ENCODE data around the gene FYN.
"Not testable (repeated sequence)": the region's sequence is repeated elsewhere in the genome, so short reads cannot be mapped to it uniquely, and the experiment has no call there.

The FYN gene

DNA sequence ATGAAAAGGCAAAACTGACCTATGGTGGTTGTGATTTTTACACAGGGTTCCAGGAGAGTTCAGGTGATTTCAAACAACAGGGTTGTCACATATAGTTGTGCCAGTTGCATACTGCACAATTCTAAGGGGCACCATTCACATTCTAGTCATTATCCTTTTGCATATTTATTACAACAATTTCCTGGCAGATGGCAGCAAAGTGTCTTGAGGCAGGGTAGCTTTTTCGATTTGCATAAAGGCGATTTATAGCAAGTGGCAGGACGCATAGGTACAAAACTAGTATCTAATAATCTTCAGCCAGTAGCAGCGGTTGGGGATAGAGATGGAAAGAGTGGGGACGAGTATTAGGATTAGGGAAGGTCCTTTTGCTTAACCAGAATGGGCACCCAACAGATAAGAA is 221.1 kb downstream of the FYN start:
- no peak overlapping the region for H3K4me3 Mint-ChIP-seq
- H3K4me1 Mint-ChIP-seq: no peaks in the 10 kb centered on the region
- ATAC-seq (replicated peaks; ENCODE audit: extremely low read depth, poor library complexity, severe bottlenecking) (no peak), DNase-seq (ENCODE audit: low spot score in 2 of 2) (no peak)
- H3K27me3 Mint-ChIP-seq: no peaks in the 10 kb centered on the region
- H3K27ac Mint-ChIP-seq (ENCODE audit: low read depth): no peak overlapping the region
- peaks cover 4% of the 10 kb centered on the region for H3K36me3 Mint-ChIP-seq (ENCODE audit: insufficient read depth)
- no peaks in the 10 kb centered on the region for H3K9me3 Mint-ChIP-seq

DNA sequence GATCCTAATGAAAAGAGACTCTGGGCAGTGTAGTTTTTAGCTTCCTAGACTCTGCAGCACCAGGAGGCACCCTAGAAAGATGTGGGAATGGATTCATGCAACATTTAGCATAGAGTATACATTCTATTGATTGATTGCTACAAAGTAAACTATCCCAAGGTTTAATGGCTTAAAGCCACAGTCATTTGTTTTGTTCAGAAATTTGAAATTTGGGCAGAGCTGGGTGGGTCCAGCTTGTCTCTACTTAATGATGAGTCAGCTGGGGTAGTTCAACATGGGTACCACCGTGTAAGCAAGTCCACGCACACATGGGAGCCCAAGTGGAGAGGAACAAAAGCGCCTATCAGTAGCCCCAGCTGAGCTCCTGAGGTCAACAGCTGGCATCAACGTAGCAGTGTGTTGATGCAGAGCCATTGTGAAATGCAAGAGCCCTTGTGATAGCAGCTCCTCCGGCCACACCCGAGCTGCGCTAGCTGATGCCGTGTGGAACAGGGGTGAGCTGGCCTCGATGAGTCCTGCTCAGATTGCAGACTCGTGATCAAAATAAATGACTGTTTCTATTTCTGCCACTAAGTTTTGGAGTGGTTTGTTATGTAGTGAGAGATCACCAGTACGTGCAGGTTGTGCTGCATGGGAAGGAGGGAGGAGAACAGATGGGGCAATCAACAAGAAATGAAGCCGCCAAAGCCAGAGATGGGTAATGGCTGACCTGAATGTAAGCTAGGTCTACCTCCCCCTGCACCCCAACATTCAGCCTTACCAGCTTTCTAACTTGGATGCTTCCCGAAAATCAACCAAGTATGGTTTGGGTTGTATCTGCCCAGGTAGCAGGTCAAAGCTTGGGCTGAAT is 221.8 kb downstream of the FYN start:
- Mint-ChIP-seq H3K9me3 (no peaks in the 10 kb centered on the region), H3K36me3 (ENCODE audit: insufficient read depth) (peaks cover 4% of the 10 kb centered on the region), H3K27me3 (no peaks in the 10 kb centered on the region), H3K27ac (ENCODE audit: low read depth) (no peak overlapping the region), H3K4me3 (no peak overlapping the region), H3K4me1 (no peaks in the 10 kb centered on the region)
- DNase-seq (ENCODE audit: low spot score in 2 of 2) (no peak), ATAC-seq (replicated peaks; ENCODE audit: extremely low read depth, poor library complexity, severe bottlenecking) (no peak)

DNA sequence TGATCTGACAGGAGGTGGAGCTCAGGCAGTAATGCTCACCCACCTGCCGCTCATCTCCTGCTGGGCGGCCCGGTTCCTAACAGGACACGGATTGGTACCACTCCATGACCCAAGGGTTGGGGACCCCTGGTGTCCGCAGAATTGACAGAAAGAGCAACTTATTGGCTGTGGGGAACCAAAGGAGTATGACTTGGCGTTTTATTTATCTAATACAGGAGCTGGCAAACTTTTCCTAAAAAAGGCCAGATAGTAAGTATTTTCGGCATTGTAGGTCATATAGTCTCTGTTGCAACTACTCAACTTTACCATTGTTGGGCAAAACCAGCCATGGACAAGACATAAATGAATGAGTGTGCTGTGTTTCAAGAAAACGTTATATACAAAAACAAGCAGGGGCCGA is 223.2 kb downstream of the FYN start:
- ATAC-seq (replicated peaks; ENCODE audit: extremely low read depth, poor library complexity, severe bottlenecking) (no peak), DNase-seq (ENCODE audit: low spot score in 2 of 2) (no peak)
- H3K27me3 Mint-ChIP-seq: no peaks in the 10 kb centered on the region
- H3K27ac Mint-ChIP-seq (ENCODE audit: low read depth): no peak overlapping the region
- no peaks in the 10 kb centered on the region for H3K4me1 Mint-ChIP-seq
- H3K36me3 Mint-ChIP-seq (ENCODE audit: insufficient read depth): peaks cover 2% of the 10 kb centered on the region
- H3K4me3 Mint-ChIP-seq: no peak overlapping the region
- H3K9me3 Mint-ChIP-seq: no peaks in the 10 kb centered on the region

DNA sequence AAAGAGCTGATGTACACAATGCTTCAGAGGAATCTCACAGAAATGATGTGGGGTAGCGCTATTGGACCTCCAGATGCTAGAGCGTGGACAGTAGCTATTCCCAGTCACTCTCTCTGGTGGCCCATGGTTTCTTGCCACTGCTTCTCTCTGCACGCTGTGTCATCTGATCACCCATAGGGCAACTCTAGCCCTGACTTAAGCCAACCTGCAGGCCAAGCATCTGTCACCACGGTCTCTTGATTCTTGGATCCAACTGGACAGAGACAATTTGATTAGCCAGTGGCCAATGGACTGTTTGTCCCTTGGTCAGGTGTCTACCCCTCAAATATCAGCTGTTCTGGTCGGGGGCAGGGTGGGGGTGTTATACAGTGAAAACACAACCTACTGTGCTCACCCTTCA is 225.2 kb downstream of the FYN start:
- Mint-ChIP-seq H3K9me3 (no peaks in the 10 kb centered on the region), H3K27ac (ENCODE audit: low read depth) (no peak overlapping the region), H3K4me1 (no peaks in the 10 kb centered on the region), H3K36me3 (ENCODE audit: insufficient read depth) (peaks cover 2% of the 10 kb centered on the region), H3K27me3 (no peaks in the 10 kb centered on the region), H3K4me3 (no peak overlapping the region)
- DNase-seq (ENCODE audit: low spot score in 2 of 2) (no peak), ATAC-seq (replicated peaks; ENCODE audit: extremely low read depth, poor library complexity, severe bottlenecking) (no peak)

DNA sequence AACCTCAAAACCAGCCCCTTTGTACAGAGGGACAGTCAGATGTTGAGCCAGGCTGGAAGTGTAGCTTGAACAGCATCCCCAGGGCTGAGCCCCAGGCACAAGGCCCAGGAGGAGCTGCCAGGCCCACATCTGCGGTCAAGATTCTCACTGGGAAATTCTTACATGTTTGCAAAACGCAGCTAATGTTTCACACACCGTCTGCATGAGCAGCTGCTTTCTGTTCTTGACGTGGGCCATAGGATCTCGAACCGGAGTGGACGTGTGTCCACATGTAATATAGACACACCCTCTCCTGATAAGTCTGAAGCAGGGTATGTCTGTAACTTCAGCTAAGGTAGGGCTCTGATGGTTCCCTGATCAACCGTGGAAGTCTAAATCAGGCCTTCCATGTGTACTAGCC is 226.3 kb downstream of the FYN start:
- Mint-ChIP-seq H3K27me3 (no peaks in the 10 kb centered on the region), H3K36me3 (ENCODE audit: insufficient read depth) (peaks cover 2% of the 10 kb centered on the region), H3K4me3 (no peak overlapping the region), H3K9me3 (no peaks in the 10 kb centered on the region), H3K27ac (ENCODE audit: low read depth) (no peak overlapping the region), H3K4me1 (no peaks in the 10 kb centered on the region)
- ATAC-seq (replicated peaks; ENCODE audit: extremely low read depth, poor library complexity, severe bottlenecking) (no peak), DNase-seq (ENCODE audit: low spot score in 2 of 2) (no peak)

DNA sequence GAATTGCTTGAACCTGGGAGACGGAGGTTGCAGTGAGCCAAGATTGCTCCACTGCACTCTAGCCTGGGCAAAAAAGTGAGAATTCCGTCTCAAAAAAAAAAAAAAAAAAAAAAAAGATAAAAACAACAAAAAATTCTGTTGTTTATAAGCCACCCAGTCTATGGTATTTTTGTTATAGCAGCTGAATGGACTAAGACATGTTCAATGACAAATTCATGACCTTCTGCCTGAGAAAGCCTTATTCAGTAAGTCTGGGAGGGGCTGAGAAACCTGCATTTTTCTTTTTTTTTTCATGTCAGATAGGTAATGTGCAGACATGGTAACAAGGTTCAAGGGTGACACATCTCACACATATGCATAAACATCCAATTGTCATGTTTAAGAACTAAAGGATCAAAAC is 227.2 kb downstream of the FYN start:
- ATAC-seq (replicated peaks; ENCODE audit: extremely low read depth, poor library complexity, severe bottlenecking) (no peak), DNase-seq (ENCODE audit: low spot score in 2 of 2) (no peak)
- Mint-ChIP-seq H3K27me3 (no peaks in the 10 kb centered on the region), H3K4me3 (no peak overlapping the region), H3K27ac (ENCODE audit: low read depth) (no peak overlapping the region), H3K36me3 (ENCODE audit: insufficient read depth) (peaks cover 2% of the 10 kb centered on the region), H3K9me3 (no peaks in the 10 kb centered on the region), H3K4me1 (no peaks in the 10 kb centered on the region)

DNA sequence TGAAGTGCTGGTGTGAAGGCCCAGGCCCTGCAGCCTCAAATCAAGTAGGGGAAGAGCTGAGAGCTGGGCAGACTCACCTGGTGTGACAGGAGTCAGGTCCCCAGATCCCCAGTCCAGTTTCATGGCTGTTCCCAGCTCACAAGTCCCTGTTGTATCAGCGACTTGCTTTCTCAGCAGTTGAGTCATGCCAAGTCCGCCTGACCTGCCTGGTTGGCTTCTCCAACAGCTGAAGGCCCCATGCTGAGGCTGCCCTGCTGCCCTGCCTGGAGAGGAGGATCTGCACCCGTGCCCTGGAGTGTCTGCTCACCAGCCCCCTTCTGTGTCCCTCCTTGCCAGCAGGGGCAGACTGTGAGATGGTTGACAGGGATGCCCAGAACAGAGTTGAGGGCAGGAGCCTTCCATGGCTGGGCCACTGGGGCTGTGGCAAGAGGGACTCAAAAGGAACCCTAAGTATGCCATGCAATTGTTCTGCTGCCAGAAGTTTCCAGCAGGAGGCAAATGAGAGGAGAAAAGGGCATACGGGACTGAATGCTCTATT is 228.3 kb downstream of the FYN start:
- no peaks in the 10 kb centered on the region for H3K27me3 Mint-ChIP-seq
- no peak overlapping the region for H3K4me3 Mint-ChIP-seq
- H3K27ac Mint-ChIP-seq (ENCODE audit: low read depth): no peak overlapping the region
- no peak for ATAC-seq (replicated peaks; ENCODE audit: extremely low read depth, poor library complexity, severe bottlenecking)
- H3K4me1 Mint-ChIP-seq: no peaks in the 10 kb centered on the region
- no peaks in the 10 kb centered on the region for H3K9me3 Mint-ChIP-seq
- DNase-seq (ENCODE audit: low spot score in 2 of 2): no peak
- H3K36me3 Mint-ChIP-seq (ENCODE audit: insufficient read depth): peaks cover 5% of the 10 kb centered on the region

DNA sequence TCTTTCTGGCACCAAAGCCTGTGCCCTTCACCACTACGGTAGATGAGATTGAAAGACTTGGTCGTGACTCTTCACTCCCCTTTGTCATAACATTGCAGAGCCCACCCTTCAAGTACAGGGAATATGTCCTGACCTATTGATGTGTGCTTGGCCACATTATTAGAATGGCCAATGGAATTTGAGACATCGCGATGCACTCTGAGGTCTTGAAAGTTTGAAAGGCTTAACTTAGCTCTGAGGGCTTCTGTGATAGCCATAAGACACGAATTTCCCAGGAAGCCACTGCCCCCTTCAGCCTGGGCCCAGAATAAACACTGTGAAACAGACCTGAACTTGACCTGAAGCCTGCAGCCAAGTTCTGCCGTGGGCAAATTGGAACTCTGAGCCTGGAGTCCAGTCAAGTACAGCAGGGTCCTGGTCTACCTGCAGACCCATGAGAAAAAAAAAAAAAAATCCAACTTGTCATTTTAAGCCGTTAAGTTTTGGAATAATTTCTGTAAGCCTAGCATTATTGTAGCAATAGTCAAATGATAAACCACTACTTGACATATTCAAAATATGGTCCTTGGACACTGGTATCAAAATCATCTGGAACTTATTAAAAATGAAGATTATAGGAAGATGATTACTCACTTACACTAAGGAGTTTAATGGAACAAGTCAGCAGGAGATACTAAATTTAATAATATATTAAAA is 230.6 kb downstream of the FYN start:
- H3K36me3 Mint-ChIP-seq (ENCODE audit: insufficient read depth): peaks cover 5% of the 10 kb centered on the region
- H3K4me3 Mint-ChIP-seq: no peak overlapping the region
- no peak overlapping the region for H3K27ac Mint-ChIP-seq (ENCODE audit: low read depth)
- ATAC-seq (replicated peaks; ENCODE audit: extremely low read depth, poor library complexity, severe bottlenecking) (no peak), DNase-seq (ENCODE audit: low spot score in 2 of 2) (no peak)
- no peaks in the 10 kb centered on the region for H3K9me3 Mint-ChIP-seq
- no peaks in the 10 kb centered on the region for H3K27me3 Mint-ChIP-seq
- no peaks in the 10 kb centered on the region for H3K4me1 Mint-ChIP-seq

DNA sequence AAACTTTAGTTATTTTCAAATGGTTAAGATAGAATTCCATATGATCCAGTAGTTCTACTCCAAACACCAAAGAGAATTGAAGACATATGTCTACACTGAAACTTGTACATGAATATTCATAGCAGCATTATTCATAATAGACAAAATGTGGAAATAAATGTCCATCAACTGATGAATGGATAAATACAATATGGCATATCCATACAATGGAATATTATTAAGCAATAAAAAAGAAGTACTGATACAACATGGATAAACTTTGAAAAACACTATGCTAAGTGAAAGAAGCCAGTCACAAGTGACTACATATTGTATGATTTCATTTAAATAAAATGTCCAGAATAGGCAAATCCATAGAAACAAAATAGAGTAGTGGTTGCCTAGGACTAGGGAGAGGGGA is 234.0 kb downstream of the FYN start:
- no peaks in the 10 kb centered on the region for H3K27me3 Mint-ChIP-seq
- ATAC-seq (replicated peaks; ENCODE audit: extremely low read depth, poor library complexity, severe bottlenecking) (no peak), DNase-seq (ENCODE audit: low spot score in 2 of 2) (no peak)
- no peaks in the 10 kb centered on the region for H3K9me3 Mint-ChIP-seq
- no peak overlapping the region for H3K4me3 Mint-ChIP-seq
- H3K27ac Mint-ChIP-seq (ENCODE audit: low read depth): no peak overlapping the region
- H3K4me1 Mint-ChIP-seq: no peaks in the 10 kb centered on the region
- H3K36me3 Mint-ChIP-seq (ENCODE audit: insufficient read depth): peaks cover 8% of the 10 kb centered on the region

DNA sequence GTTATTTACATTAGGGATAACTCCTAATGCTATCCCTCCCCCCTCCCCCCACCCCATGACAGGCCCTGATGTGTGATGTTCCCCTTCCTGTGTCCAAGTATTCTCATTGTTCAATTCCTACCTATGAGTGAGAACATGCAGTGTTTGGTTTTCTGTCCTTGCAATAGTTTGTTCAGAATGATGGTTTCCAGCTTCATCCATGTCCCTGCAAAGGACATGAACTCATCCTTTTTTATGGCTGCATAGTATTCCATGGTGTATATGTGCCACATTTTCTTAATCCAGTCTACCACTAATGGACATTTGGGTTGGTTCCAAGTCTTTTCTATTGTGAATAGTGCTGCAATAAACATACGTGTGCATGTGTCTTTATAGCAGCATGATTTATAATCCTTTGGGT is 238.3 kb downstream of the FYN start:
- not testable (repeated sequence) for H3K36me3 Mint-ChIP-seq (ENCODE audit: insufficient read depth); H3K4me3 Mint-ChIP-seq; DNase-seq (ENCODE audit: low spot score in 2 of 2); H3K9me3 Mint-ChIP-seq; H3K27me3 Mint-ChIP-seq; ATAC-seq (replicated peaks; ENCODE audit: extremely low read depth, poor library complexity, severe bottlenecking); H3K4me1 Mint-ChIP-seq; H3K27ac Mint-ChIP-seq (ENCODE audit: low read depth)

DNA sequence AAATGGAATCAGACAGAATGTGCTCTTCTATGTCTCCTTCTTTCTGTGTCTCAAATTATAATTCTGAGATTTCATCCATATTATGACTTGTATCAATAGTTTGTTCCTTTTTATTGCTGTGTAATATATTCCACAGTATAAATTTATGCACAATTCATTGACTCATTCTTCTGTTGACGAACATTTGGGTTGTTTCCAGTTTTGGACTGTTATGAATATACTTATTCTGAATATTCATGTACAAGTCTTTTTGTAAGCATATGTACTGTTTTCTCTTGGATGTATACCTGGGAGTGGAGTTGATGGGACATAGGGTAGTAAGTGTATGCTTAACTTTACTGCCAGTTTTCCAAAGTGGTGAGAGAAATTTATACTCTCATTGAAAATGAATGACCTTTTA is 239.4 kb downstream of the FYN start:
- Mint-ChIP-seq H3K36me3 (ENCODE audit: insufficient read depth) (peaks cover 7% of the 10 kb centered on the region), H3K4me1 (no peaks in the 10 kb centered on the region), H3K4me3 (no peak overlapping the region), H3K9me3 (no peaks in the 10 kb centered on the region), H3K27me3 (no peaks in the 10 kb centered on the region), H3K27ac (ENCODE audit: low read depth) (no peak overlapping the region)
- DNase-seq (ENCODE audit: low spot score in 2 of 2) (no peak), ATAC-seq (replicated peaks; ENCODE audit: extremely low read depth, poor library complexity, severe bottlenecking) (no peak)

DNA sequence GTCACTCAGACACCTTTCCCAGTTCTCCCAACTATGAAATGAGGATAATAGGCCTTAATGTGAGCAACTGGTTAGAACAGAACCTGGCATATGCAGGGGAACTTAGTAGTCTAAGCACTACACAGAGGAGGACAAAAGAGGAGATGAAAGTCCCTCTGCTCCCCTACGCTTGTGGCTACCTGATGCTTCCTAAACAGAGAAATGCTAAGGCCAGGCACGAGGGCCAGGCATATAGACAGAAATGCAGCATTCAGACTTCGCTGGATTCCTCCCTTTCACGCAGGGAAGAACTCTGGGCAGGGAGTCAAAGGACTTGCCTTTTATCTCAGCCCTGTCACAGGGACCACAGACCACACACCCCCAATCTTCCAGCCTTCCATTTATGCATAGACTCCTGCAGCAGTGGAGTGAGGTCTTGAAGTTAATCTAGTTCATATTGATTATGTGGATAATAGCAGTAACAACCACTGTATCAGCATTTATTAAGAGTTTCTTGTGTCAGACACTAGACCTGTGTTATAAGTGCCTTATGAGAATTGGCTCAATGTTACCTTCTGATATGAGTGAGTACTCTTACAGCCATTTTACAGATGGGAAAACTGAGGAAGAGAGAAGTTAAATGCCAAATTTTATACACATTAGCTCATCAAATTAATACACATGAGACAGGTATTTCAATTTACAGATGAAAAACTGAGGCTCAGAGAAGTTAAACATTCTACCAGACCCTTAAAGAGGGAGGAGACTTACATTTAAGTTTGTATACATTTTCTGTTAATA is 240.6 kb downstream of the FYN start:
- no peak overlapping the region for H3K4me3 Mint-ChIP-seq
- ATAC-seq (replicated peaks; ENCODE audit: extremely low read depth, poor library complexity, severe bottlenecking) (no peak), DNase-seq (ENCODE audit: low spot score in 2 of 2) (no peak)
- no peak overlapping the region for H3K27ac Mint-ChIP-seq (ENCODE audit: low read depth)
- no peaks in the 10 kb centered on the region for H3K27me3 Mint-ChIP-seq
- H3K9me3 Mint-ChIP-seq: no peaks in the 10 kb centered on the region
- peaks cover 7% of the 10 kb centered on the region for H3K36me3 Mint-ChIP-seq (ENCODE audit: insufficient read depth)
- no peaks in the 10 kb centered on the region for H3K4me1 Mint-ChIP-seq

All from central memory CD8-positive, alpha-beta T cell (primary cell).